ENCODE data around the gene ATG10. TPM values are rescaled to one million over a fixed set of nuclear protein-coding genes. Genes with fewer than 3 reads are reported as not detected.

The ATG10 gene
- total RNA-seq, 2 donors from 2014 or later: 6.8 to 8.2 TPM

DNA sequence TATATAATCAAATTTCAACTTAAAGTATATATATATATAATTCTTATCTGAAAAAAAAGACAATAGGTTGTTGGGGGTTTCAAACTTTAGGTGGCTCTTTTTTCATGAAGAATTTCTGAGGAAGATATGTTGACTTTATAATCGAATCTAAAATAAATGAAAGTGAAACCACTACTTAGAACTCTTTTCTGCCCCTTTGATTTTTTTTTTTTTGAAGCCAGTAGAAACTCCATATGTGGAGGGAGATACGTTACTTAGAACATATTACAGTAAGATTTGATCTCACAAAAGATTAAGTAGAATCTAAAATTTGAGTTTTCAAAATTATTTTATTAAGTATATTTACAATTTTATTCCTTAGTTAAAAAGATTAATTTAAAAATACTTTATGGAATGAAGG lies 96.9 kb downstream of the ATG10 start:
- no peaks in the 10 kb centered on the region for H3K9me3 ChIP-seq
- no peak for DNase-seq
- H3K4me1 ChIP-seq: no peaks in the 10 kb centered on the region
- no peaks in the 10 kb centered on the region for H3K27me3 ChIP-seq
- H3K36me3 ChIP-seq: no peaks in the 10 kb centered on the region
- intact Hi-C loops (cut with DNase I): no loop called here
- H3K9ac ChIP-seq (ENCODE audit: low read depth in 2 of 2, low read length in 2 of 2): no peak overlapping the region
- no peak for TF ChIP-seq CTCF (IDR thresholded peaks at IDR 0.05)
- no peak overlapping the region for H3K4me3 ChIP-seq
- H3K27ac ChIP-seq: no peak overlapping the region

DNA sequence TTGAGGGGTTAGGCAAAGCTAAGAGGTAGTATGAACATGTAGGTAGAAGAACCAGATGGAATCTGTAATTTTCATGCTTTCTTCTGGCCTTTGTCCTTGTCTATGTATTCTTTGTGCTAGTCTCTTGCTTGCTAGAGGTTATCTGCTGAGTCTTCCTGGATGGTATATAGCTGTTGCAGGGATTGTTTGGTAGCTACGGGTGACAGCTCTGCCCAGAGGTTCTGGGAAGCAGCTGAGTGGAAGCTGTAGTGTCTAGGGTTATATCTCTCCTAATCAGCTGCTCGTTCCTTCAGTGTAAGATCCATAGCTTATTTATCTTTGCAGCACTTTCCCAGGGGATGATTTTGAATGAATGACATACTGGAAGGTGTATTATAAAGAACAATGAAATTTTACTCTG lies 100.3 kb downstream of the ATG10 start:
- Histone ChIP-seq H3K4me3 (no peak overlapping the region), H3K27ac (no peak overlapping the region), H3K36me3 (no peaks in the 10 kb centered on the region), H3K4me1 (no peaks in the 10 kb centered on the region), H3K9me3 (no peaks in the 10 kb centered on the region), H3K27me3 (no peaks in the 10 kb centered on the region), H3K9ac (ENCODE audit: low read depth in 2 of 2, low read length in 2 of 2) (no peak overlapping the region)
- intact Hi-C loops (cut with DNase I): no loop called here
- DNase-seq: no peak
- no peak for TF ChIP-seq CTCF (IDR thresholded peaks at IDR 0.05)

GRCh38 chr5:82073179-82073578 lies 101.4 kb downstream of the ATG10 start:
- no peak overlapping the region for H3K27ac ChIP-seq
- H3K9ac ChIP-seq (ENCODE audit: low read depth in 2 of 2, low read length in 2 of 2): no peak overlapping the region
- no peaks in the 10 kb centered on the region for H3K9me3 ChIP-seq
- DNase-seq: no peak
- H3K27me3 ChIP-seq: no peaks in the 10 kb centered on the region
- no peaks in the 10 kb centered on the region for H3K4me1 ChIP-seq
- no peaks in the 10 kb centered on the region for H3K36me3 ChIP-seq
- no peak overlapping the region for H3K4me3 ChIP-seq
- TF ChIP-seq CTCF (IDR thresholded peaks at IDR 0.05): no peak
- intact Hi-C loops (cut with DNase I): no loop called here

GRCh38 chr5:82074950-82075349 lies 103.1 kb downstream of the ATG10 start:
- no peaks in the 10 kb centered on the region for H3K4me1 ChIP-seq
- no peaks in the 10 kb centered on the region for H3K9me3 ChIP-seq
- no peak for DNase-seq
- H3K9ac ChIP-seq (ENCODE audit: low read depth in 2 of 2, low read length in 2 of 2): no peak overlapping the region
- intact Hi-C loops (cut with DNase I): no loop called here
- no peak for TF ChIP-seq CTCF (IDR thresholded peaks at IDR 0.05)
- H3K36me3 ChIP-seq: no peaks in the 10 kb centered on the region
- H3K27me3 ChIP-seq: no peaks in the 10 kb centered on the region
- no peak overlapping the region for H3K4me3 ChIP-seq
- no peak overlapping the region for H3K27ac ChIP-seq

- intact Hi-C loops (cut with DNase I): no loop called here
- H3K4me1 ChIP-seq: no peaks in the 10 kb centered on the region
- no peaks in the 10 kb centered on the region for H3K9me3 ChIP-seq
- H3K27me3 ChIP-seq: no peaks in the 10 kb centered on the region
- no peaks in the 10 kb centered on the region for H3K36me3 ChIP-seq
- no peak overlapping the region for H3K9ac ChIP-seq (ENCODE audit: low read depth in 2 of 2, low read length in 2 of 2)
- no peak overlapping the region for H3K4me3 ChIP-seq
- H3K27ac ChIP-seq: no peak overlapping the region
- TF ChIP-seq CTCF (IDR thresholded peaks at IDR 0.05): no peak
- no peak for DNase-seq
These were observed 105.7 kb downstream of the ATG10 start for GRCh38 chr5:82077496-82077895.

GRCh38 chr5:82091617-82092016 lies 119.8 kb downstream of the ATG10 start:
- no peak for DNase-seq
- H3K36me3 ChIP-seq: no peaks in the 10 kb centered on the region
- H3K9me3 ChIP-seq: no peaks in the 10 kb centered on the region
- H3K27ac ChIP-seq: no peak overlapping the region
- intact Hi-C loops (cut with DNase I): no loop called here
- H3K27me3 ChIP-seq: no peaks in the 10 kb centered on the region
- H3K9ac ChIP-seq (ENCODE audit: low read depth in 2 of 2, low read length in 2 of 2): no peak overlapping the region
- TF ChIP-seq CTCF (IDR thresholded peaks at IDR 0.05): no peak
- H3K4me1 ChIP-seq: no peaks in the 10 kb centered on the region
- no peak overlapping the region for H3K4me3 ChIP-seq

Measured in colonic mucosa (tissue), 4 donors.